GM21360 (cell line): ENCODE measurements around the gene IFI27L1.
"Not testable (repeated sequence)": the region's sequence is repeated elsewhere in the genome, so short reads cannot be mapped to it uniquely, and the experiment has no call there.

Experiments
- ATAC-seq: cut with Tn5 transposase; IDR thresholded peaks from one replicate; pipeline ENCODE4 v1.9.1; 2021; ENCODE audit warnings: mild to moderate bottlenecking, moderate library complexity; ENCODE audit not compliant: unreplicated experiment

The IFI27L1 gene

DNA sequence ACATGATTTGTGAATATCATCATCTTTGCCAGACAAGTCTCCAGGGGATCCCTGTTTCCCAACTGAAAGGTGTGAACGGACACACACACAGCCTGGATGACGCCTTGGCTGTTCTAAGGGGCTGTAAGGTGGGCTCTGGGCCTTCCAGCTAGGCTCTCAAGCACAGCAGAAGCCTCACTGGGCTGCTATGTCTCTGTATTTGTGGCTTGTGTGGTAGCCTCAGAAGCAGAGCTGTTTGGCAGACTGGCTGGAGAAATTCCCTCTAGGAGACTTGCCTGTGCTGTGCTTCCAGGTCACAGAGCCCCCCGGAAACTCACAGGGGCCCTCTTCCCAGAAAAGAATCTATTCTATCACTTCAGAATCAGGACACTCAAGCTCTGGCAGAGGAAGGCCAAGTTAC is 33.5 kb upstream of the IFI27L1 start:
- ATAC-seq: no peak

- ATAC-seq: no peak
Measured at GRCh38 chr14:94048691-94049624, 32.2 kb upstream of the IFI27L1 start.

- no peak for ATAC-seq
Measured at GRCh38 chr14:94049625-94050023, 31.5 kb upstream of the IFI27L1 start.

- ATAC-seq: no peak
Measured at GRCh38 chr14:94050231-94050880, 30.8 kb upstream of the IFI27L1 start.

- no peak for ATAC-seq
Measured at GRCh38 chr14:94051115-94051514, 30.0 kb upstream of the IFI27L1 start.

GRCh38 chr14:94051779-94052178 is 29.3 kb upstream of the IFI27L1 start:
- ATAC-seq: no peak

GRCh38 chr14:94052199-94052598 is 28.9 kb upstream of the IFI27L1 start:
- ATAC-seq: no peak

- ATAC-seq: no peak
Measured at GRCh38 chr14:94052662-94053061, 28.4 kb upstream of the IFI27L1 start.

DNA sequence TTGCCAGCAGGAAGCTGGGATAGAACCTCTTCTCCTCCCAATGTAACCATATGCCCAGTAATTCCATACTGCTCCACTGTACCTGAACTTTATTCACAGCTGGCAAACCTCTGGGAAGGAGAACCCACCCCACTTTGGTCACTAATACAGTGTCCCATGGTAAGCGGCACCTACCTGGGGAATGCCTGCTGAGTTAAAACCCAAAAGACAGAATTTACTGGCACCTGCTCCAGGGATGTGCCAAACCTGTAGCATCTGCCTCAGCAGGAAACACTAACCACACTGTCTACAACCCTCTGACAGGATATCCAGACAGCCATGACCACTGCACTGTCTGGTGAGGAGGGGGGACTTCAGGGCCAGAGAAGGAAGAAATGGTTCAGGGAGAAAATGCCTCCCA is 26.7 kb upstream of the IFI27L1 start:
- no peak for ATAC-seq

DNA sequence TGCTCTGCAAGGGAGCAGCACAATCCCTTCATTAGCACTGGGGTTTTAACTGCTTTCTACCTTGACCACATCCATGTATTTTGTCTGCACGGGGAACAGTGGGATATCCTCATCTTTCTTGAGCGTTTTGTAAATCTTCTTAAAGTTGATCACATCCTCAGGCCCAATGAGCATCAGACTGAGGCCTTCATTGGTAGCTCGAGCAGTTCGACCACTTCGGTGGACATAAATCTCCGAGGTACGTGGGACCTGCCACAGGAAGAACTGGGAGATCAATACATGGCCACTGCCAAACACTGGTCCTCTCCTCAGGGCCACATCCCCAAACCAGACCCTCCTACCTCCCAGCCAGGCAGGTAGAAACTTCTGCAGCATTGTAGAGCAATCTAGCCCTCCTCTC is 26.2 kb upstream of the IFI27L1 start:
- ATAC-seq: no peak

DNA sequence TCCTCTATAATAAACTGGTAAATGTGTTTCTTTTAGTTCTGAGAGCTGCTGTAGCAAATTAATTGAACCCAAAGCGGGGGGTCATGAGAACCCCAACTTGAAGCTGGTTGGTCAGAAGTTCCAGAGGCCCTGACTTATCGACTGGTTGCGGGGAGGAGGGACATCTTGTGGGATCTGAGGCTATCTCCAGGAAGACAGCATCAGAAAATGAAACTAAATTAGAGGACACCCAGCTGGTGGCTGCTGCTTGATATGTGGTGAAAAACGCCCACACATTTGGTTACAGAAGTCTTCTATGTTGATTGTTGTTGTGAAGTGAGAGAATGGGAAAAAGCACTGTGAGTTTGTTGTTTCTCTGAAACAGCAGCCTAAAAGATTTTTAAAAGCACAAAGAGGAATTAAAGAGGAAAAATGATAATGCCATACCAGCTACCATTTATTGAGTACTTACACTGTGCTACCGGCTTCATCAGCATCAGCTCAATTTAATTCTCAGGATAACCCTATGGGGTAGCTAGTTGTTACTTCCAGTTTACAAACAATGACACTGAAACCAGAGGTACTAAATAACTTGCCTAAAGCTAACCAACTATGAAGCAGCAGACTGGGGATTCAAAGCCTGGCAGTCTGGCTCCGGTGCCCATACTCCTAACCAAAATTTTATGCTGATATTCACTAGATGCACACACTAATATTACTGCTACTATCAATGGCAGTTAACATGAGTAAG is 24.4 kb upstream of the IFI27L1 start:
- ATAC-seq: peak; percentile 58

DNA sequence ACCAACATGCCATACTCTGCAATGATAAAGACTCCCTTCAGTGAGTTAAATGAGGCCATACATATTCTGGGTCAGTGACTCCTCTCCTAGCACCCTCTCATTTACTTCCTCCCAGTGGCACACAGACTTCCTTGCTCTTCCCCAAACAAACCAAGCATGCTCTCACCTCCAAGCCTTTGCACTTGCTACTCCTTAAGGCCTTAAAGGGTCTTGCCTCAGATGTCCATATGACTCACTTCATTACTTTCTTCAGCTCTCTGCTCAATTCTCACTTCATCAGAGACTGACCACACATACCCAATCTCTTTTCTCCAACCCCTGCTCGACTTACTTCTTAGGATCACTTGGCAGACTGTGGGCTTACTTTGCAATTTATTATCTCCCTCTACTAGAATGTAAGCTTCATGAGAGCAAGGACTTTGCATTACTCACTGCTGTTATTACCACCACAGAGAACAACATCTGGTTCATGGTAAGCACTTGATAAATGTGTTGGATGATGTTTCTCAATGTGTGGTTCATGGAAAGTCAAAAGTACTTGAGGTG is 22.9 kb upstream of the IFI27L1 start:
- no peak for ATAC-seq

DNA sequence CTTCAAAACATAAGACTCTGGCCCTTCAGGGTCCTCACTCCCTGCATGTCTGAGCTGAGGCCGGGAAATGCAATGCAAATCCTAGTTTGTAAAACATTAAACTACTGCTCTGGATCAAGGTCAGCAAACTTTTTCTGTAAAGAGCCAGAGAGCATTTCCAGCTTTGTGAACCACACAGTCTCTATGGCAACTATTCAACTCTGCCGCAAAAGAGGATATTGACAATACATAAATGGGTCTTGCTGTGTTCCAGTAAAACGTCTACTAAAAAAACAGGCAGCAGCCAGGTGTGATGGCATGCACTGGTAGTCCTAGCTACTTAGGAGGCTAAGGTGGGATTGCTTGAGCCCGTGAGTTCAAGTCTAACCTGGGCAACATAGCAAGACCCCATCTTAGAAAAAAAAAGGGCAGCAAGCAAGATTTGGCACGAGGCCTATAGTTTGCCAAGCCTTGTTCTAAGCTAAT is 22.4 kb upstream of the IFI27L1 start:
- no peak for ATAC-seq

DNA sequence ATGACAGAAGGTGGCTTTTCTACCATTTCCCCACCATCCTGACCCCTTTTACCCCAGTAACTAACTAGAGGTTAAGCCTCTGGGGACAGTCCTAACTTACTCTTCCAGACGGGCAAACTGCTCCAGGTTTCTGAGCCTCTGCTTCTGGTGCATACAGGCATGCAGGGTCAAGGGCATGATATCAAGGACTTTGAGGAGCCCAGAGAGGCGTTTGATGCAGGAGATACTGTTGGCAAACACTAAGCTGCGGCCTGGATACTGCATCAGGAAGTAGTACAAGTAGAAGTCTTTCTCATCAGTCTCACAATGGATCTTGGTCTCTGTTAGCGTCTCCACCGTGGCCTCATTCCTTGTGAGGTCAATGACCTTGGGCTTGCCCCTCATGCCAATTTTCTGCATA is 21.1 kb upstream of the IFI27L1 start:
- no peak for ATAC-seq

DNA sequence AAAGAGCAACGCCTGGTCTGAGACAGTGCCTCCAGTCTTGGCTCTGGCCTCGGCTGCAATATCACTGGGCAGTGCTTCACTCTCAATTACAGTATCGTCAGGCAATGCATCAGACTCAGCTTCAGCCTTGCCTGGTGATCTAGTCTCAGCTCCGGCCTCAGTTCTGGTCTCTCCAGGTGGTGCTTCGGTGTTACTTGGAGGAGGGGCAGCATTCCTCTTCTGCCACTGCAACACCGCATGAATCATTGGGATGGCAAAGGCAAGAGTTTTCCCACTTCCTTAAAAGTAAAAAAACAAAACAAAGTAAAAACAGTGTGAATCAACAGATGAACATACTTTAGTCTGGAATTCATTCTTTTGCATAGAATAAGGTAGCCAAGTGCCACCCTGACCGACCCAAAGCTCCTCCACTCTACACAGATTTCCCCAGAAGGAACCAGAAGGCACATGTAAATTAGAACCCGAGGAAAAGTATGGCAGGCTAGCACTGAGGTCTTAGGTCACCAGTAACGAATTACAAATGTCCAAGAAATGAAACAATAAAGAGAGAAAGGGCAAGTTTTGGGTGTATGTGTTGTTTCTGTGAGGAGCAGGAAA is 18.7 kb upstream of the IFI27L1 start:
- ATAC-seq: no peak

GRCh38 chr14:94066089-94066676 is 14.9 kb upstream of the IFI27L1 start:
- no peak for ATAC-seq

- not testable (repeated sequence) for ATAC-seq
Measured at GRCh38 chr14:94072076-94072475, 9.0 kb upstream of the IFI27L1 start.

GRCh38 chr14:94074534-94074933 is 6.6 kb upstream of the IFI27L1 start:
- ATAC-seq: no peak

GRCh38 chr14:94075008-94075407 is 6.1 kb upstream of the IFI27L1 start:
- ATAC-seq: no peak

DNA sequence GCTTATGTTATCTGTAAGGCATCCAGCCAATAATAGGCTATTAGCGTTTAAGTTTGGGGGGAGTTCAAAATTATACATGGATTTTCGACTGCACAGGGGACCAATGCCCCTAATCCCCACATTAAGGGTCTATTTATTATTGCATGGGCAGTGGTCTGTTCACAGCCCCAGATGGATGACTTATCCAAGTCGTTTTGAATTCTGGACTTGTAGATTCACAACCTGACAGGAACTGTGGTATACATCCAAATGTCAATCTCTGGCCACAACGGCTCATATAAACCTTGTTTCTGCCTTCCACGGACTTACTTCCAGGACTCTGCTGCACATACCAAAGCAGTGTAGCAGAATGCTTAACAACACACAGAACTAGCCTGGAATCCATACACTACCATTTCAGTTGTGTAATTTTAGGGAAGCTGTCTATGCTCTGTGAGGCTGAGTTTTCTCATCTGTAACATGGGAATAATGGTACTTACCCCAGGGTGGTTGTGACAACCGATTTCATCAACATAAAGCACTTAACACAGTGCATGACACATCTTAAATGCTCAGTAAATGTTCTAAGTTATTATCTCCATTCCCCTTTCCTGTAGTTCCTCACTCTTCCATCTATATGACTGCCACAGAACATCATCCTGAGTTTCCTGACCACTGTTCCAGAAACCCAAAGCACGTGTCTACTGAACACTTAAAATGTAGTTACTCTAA is 3.8 kb upstream of the IFI27L1 start:
- no peak for ATAC-seq
